SU-DHL-6 (cell line): ENCODE results near the gene TLN1.

Experiments
- EZH2phosphoT487 ChIP-seq: fragments of 200-600 bp; sonication (generic), shearing (Covaris generic); conservative IDR thresholded peaks from 2 replicates; pipeline ENCODE4 v1.6.1; 2018; ENCODE audit warnings: mild to moderate bottlenecking, antibody characterized with exemption, low read length, moderate library complexity, mixed read lengths
- TF ChIP-seq, protein P1 (sequence below): fragments of 200-600 bp; sonication (generic); IDR thresholded peaks from one replicate; pipeline ENCODE4 v1.5.1; 2017; ENCODE audit warnings: antibody characterized with exemption, mild to moderate bottlenecking, low read length, moderate library complexity; ENCODE audit not compliant: insufficient read depth, poor library complexity, severe bottlenecking

DNA sequence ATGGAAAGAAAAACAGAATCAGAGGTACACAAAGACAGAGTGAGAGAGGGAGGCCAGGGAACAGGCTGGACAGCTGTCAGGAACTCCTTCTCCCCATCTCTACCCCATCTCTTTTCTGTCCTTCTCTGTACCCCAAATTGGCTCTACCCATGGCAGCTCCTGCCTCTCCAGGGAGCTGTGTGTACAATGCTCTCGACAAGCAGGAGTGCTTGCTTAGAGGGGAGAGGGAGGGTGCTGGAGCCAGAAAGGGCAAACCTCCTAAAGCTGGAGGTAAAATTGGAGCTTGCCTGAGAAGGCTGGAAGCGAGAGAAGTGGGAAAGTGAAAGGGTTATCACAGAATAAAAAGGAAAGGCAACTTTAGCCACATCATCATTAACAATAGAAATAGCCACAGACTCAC lies 48.7 kb downstream of the TLN1 start:
- TF ChIP-seq EZH2phosphoT487: no peak
- TF ChIP-seq, protein P1, sequence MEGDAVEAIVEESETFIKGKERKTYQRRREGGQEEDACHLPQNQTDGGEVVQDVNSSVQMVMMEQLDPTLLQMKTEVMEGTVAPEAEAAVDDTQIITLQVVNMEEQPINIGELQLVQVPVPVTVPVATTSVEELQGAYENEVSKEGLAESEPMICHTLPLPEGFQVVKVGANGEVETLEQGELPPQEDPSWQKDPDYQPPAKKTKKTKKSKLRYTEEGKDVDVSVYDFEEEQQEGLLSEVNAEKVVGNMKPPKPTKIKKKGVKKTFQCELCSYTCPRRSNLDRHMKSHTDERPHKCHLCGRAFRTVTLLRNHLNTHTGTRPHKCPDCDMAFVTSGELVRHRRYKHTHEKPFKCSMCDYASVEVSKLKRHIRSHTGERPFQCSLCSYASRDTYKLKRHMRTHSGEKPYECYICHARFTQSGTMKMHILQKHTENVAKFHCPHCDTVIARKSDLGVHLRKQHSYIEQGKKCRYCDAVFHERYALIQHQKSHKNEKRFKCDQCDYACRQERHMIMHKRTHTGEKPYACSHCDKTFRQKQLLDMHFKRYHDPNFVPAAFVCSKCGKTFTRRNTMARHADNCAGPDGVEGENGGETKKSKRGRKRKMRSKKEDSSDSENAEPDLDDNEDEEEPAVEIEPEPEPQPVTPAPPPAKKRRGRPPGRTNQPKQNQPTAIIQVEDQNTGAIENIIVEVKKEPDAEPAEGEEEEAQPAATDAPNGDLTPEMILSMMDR: no peak
